GM12878 (cell line): ENCODE results near the gene ASH1L. TPM values are rescaled to one million over a fixed set of nuclear protein-coding genes. Genes with fewer than 3 reads are reported as not detected.

ENCODE experiments used
- ATAC-seq: fragments of 200-7000 bp; cut with Tn5 transposase; 3 replicates; pipeline ENCODE4 v1.9.1; 2020; ENCODE audit warnings: mild to moderate bottlenecking, moderate library complexity
- BruUV-seq: library from RNA; stranded (reverse); fragments of 400-500 nt; replicated peaks from 2 replicates; lab custom pipeline; 2021; lab: Mats Ljungman, UMichigan
- CTCF ChIA-PET: fragments of 300-600 bp; sonication (Branson Sonifier 250); formaldehyde crosslinking; extraction: SDS; loops from one replicate; lab custom pipeline; 2021; ENCODE audit warnings: inconsistent platforms; lab: Yijun Ruan, JAX
- POLR2A ChIA-PET: fragments of 350-600 bp; formaldehyde crosslinking; extraction: SDS; loops from one replicate; lab custom pipeline; 2021; ENCODE audit warnings: inconsistent platforms; lab: Charles Lee
- RAD21 ChIA-PET: fragments of 300-600 bp; sonication (Branson Sonifier 250); formaldehyde crosslinking; loops from one replicate; lab custom pipeline; 2023; ENCODE audit warnings: antibody characterized with exemption; ENCODE audit not compliant: unreplicated experiment; lab: Charles Lee
- SMC1A ChIA-PET: fragments of 300-600 bp; sonication (Branson Sonifier 250); formaldehyde crosslinking; loops from one replicate; lab custom pipeline; 2023; ENCODE audit not compliant: unreplicated experiment, uncharacterized antibody; lab: Charles Lee
- DNase-seq: peaks from one replicate; pipeline ENCODE4 v3.0.0-alpha.2; 2011; ENCODE audit warnings: low read depth, low spot score
- FAIRE-seq: peaks from 3 replicates; lab custom pipeline; 2011; peaks lifted over from hg19 to GRCh38; lab: Jason Lieb, UNC
- H2AFZ ChIP-seq: 2 replicates; pipeline ENCODE4 v1.6.0; 2011; ENCODE audit warnings: low read depth, low read length, control low read depth; ENCODE audit not compliant: control insufficient read depth
- H3K27ac ChIP-seq: 2 replicates; pipeline ENCODE4 v1.5.1; 2011; ENCODE audit warnings: control low read depth; ENCODE audit not compliant: control insufficient read depth, insufficient read depth
- H3K27me3 ChIP-seq, 2 experiments: replicated peaks in 1 of 2; 2 replicates each; pipeline versions ENCODE4 v1.6.0 to v1.6.1; 2011; ENCODE audit warnings: low read length in 1 of 2; ENCODE audit not compliant: control insufficient read depth in 2 of 2, insufficient read depth in 2 of 2
- H3K36me3 ChIP-seq, 2 experiments: 2 replicates each; pipeline ENCODE4 v1.5.1; 2011; ENCODE audit warnings: low read length in 1 of 2; ENCODE audit not compliant: control insufficient read depth in 2 of 2, insufficient read depth in 2 of 2
- H3K4me1 ChIP-seq: 2 replicates; pipeline ENCODE4 v1.6.1; 2011; ENCODE audit warnings: mild to moderate bottlenecking, low read length, moderate library complexity, mixed read lengths; ENCODE audit not compliant: control insufficient read depth, insufficient read depth
- H3K4me2 ChIP-seq: 2 replicates; pipeline ENCODE4 v1.6.0; 2011; ENCODE audit warnings: control low read depth; ENCODE audit not compliant: control insufficient read depth, insufficient read depth
- H3K4me3 ChIP-seq: fragments of 200-600 bp; sonication (generic); 2 replicates; pipeline ENCODE4 v1.5.1; 2016
- H3K79me2 ChIP-seq: 2 replicates; pipeline ENCODE4 v1.6.0; 2011; ENCODE audit warnings: low read length; ENCODE audit not compliant: control insufficient read depth, insufficient read depth
- H3K9ac ChIP-seq: 2 replicates; pipeline ENCODE4 v1.8.0; 2011; ENCODE audit warnings: low read length, control low read depth, mixed read lengths; ENCODE audit not compliant: control insufficient read depth, insufficient read depth
- H3K9me3 ChIP-seq: replicated peaks from 3 replicates; pipeline ENCODE4 v1.5.1; 2011; ENCODE audit warnings: mild to moderate bottlenecking, low read length; ENCODE audit not compliant: control insufficient read depth, insufficient read depth
- H4K20me1 ChIP-seq: 2 replicates; pipeline ENCODE4 v1.6.0; 2011; ENCODE audit not compliant: control insufficient read depth, insufficient read depth
- FOXK2 ChIP-seq: fragments of 450-650 bp; IDR thresholded peaks from 2 replicates; pipeline ENCODE4 v1.6.1; 2017; ENCODE audit warnings: mild to moderate bottlenecking, moderate library complexity
- IRF4 ChIP-seq: IDR thresholded peaks from 2 replicates; pipeline ENCODE4 v1.6.1; 2011; ENCODE audit warnings: low read depth, low read length
- KAT2A ChIP-seq: conservative IDR thresholded peaks from 2 replicates; pipeline ENCODE4 v1.6.1; 2011; ENCODE audit warnings: low read depth, low read length; ENCODE audit not compliant: control insufficient read depth
- PAX5 ChIP-seq: IDR thresholded peaks from 2 replicates; pipeline ENCODE4 v1.6.1; 2011; ENCODE audit warnings: low read depth, low read length, borderline replicate concordance
- PKNOX1 ChIP-seq: fragments of 450-650 bp; IDR thresholded peaks from 2 replicates; pipeline ENCODE4 v1.6.1; 2016; ENCODE audit warnings: mild to moderate bottlenecking
- RAD21 ChIP-seq: IDR thresholded peaks from 2 replicates; pipeline ENCODE4 v1.6.1; 2011; ENCODE audit warnings: mild to moderate bottlenecking, low read depth, low read length, moderate library complexity; ENCODE audit not compliant: insufficient read depth
- WGBS: methylation state at CpG from one replicate; pipeline ENCODE4 v1.1.6; 2016; ENCODE audit warnings: low lambda C conversion rate; ENCODE audit not compliant: insufficient replicate concordance, insufficient coverage; ENCODE audit errors: missing lambda C conversion rate; 5-methylcytosine and 5-hydroxymethylcytosine counted together
- in situ Hi-C: fragments of 300-500 bp; cut with MboI; formaldehyde crosslinking; loops from 9 replicates; pipeline ENCODE4 v1.14.3; 2018; ENCODE audit warnings: mixed read lengths
- intact Hi-C: fragments of 100-400 bp; cut with micrococcal nuclease; formaldehyde crosslinking; loops from one replicate; pipeline ENCODE4 v1.14.2; 2022; ENCODE audit not compliant: unreplicated experiment
- polyA plus RNA-seq, 11 experiments: library from polyadenylated mRNA; depleted of rRNA in 4 of 11; unstranded in 6 of 11; stranded (reverse) in 5 of 11; fragments of >200 nt; fragmentation: Nextera tagmentation in 4 of 11; fragmentation: Illumina TruSeq in 1 of 11; extraction: Ambion mirVana in 4 of 11; extraction: Trizol in 1 of 11; gene quantifications; 1 replicate in 1 of 11; 2 replicates in 10 of 11; pipeline versions ENCODE4 v1.2.1 to v1.2.3, GENCODE V29; 2011 to 2016; ENCODE audit warnings: inconsistent platforms in 2 of 11, missing spikeins in 2 of 11, low read depth in 1 of 11
- total RNA-seq, 4 experiments: library from RNA; depleted of rRNA in 3 of 4; stranded (reverse); fragments of >200 nt in 3 of 4; fragmentation: Illumina TruSeq in 1 of 4; extraction: Trizol in 1 of 4; gene quantifications; 2 replicates each; pipeline versions ENCODE4 v1.2.1 to v1.2.3, GENCODE V29; 2013 to 2021
- TF ChIP-seq, protein P1 (sequence below): fragments of 450-650 bp; formaldehyde crosslinking; IDR thresholded peaks from 2 replicates; pipeline ENCODE4 v1.4.0; 2020; ENCODE audit warnings: mild to moderate bottlenecking, moderate library complexity

Gene ASH1L
- total and polyA plus RNA-seq, 10 of the 15 experiments (the other 5 are each of a cell fraction or from before 2014, with no cell fraction given), result 1.7 to 23.9 (median 16.6) TPM

GRCh38 chr1:155479205-155479604 lies 83.4 kb downstream of the ASH1L start:
- Histone ChIP-seq H3K9me3 (no peaks in the 10 kb centered on the region), H4K20me1 (no peaks in the 10 kb centered on the region), H3K79me2 (peaks cover 14% of the 10 kb centered on the region), H3K4me2 (no peak overlapping the region), H3K27ac (no peak overlapping the region), H3K4me3 (no peak overlapping the region), H2AFZ (no peak overlapping the region), H3K27me3 (no peaks in the 10 kb centered on the region), H3K9ac (no peak overlapping the region), H3K36me3 (peaks cover 4 to 23% of the 10 kb centered on the region in 2 experiments), H3K4me1 (no peaks in the 10 kb centered on the region)
- intact Hi-C loops, result no loop called here
- DNase-seq (no peak), FAIRE-seq (no peak), ATAC-seq (no peak)
- CTCF ChIA-PET, result no interaction called here
- WGBS, result 66% methylated on average over 2 of the region's 2 CpGs
- BruUV-seq, result no TSS peak
- POLR2A ChIA-PET, result interaction anchor here (0.9 kb wide), 1 partner anchor 8 kb away, joined by 3 read pairs; no protein-coding TSS in a partner anchor
- TF ChIP-seq PKNOX1 (no peak), RAD21 (no peak), IRF4 (no peak), FOXK2 (no peak), KAT2A (no peak), PAX5 (no peak)
- TF ChIP-seq, protein P1, sequence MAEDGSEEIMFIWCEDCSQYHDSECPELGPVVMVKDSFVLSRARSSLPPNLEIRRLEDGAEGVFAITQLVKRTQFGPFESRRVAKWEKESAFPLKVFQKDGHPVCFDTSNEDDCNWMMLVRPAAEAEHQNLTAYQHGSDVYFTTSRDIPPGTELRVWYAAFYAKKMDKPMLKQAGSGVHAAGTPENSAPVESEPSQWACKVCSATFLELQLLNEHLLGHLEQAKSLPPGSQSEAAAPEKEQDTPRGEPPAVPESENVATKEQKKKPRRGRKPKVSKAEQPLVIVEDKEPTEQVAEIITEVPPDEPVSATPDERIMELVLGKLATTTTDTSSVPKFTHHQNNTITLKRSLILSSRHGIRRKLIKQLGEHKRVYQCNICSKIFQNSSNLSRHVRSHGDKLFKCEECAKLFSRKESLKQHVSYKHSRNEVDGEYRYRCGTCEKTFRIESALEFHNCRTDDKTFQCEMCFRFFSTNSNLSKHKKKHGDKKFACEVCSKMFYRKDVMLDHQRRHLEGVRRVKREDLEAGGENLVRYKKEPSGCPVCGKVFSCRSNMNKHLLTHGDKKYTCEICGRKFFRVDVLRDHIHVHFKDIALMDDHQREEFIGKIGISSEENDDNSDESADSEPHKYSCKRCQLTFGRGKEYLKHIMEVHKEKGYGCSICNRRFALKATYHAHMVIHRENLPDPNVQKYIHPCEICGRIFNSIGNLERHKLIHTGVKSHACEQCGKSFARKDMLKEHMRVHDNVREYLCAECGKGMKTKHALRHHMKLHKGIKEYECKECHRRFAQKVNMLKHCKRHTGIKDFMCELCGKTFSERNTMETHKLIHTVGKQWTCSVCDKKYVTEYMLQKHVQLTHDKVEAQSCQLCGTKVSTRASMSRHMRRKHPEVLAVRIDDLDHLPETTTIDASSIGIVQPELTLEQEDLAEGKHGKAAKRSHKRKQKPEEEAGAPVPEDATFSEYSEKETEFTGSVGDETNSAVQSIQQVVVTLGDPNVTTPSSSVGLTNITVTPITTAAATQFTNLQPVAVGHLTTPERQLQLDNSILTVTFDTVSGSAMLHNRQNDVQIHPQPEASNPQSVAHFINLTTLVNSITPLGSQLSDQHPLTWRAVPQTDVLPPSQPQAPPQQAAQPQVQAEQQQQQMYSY, result no peak
- RAD21 ChIA-PET, result interaction anchor here (1.3 kb wide), 1 partner anchor 12 kb away, joined by 4 read pairs; no protein-coding TSS in a partner anchor
- SMC1A ChIA-PET, result interaction anchor here (1.5 kb wide), 1 partner anchor 12 kb away, joined by 3 read pairs; no protein-coding TSS in a partner anchor
- in situ Hi-C loops, result no loop called here
